Upper lobe of right lung (tissue), 1 donor: ENCODE results near the gene LCE2A. TPM values are rescaled to one million over a fixed set of nuclear protein-coding genes. Genes with fewer than 3 reads are reported as not detected.
"Not testable (repeated sequence)": the region's sequence is repeated elsewhere in the genome, so short reads cannot be mapped to it uniquely, and the experiment has no call there.

ENCODE experiments used
- ATAC-seq: fragments of 200-7000 bp; cut with Tn5 transposase; one replicate; pipeline ENCODE4 v1.9.1; 2020; ENCODE audit warnings: mild to moderate bottlenecking, moderate library complexity
- DNase-seq: peaks from one replicate; pipeline ENCODE4 v3.0.0-alpha.2; 2020
- H3K27ac ChIP-seq: fragments of 200-600 bp; one replicate; pipeline ENCODE4 v1.8.0; 2022
- H3K27me3 ChIP-seq: fragments of 200-600 bp; one replicate; pipeline ENCODE4 v1.8.0; 2022; ENCODE audit warnings: mild to moderate bottlenecking
- H3K36me3 ChIP-seq: fragments of 200-600 bp; one replicate; pipeline ENCODE4 v1.8.0; 2022
- H3K4me1 ChIP-seq: fragments of 200-600 bp; one replicate; pipeline ENCODE4 v1.8.0; 2022
- H3K4me3 ChIP-seq: fragments of 200-600 bp; one replicate; pipeline ENCODE4 v1.8.0; 2022; ENCODE audit warnings: mild to moderate bottlenecking
- H3K9me3 ChIP-seq: fragments of 200-600 bp; one replicate; pipeline ENCODE4 v1.8.0; 2022
- intact Hi-C: fragments of 100-400 bp; cut with DNase I; formaldehyde crosslinking; loops from one replicate; pipeline ENCODE4 v1.11.0; 2022
- total RNA-seq: library from RNA; stranded (reverse); fragmentation: NEBNext Ultra II Directional; extraction: Animal tissue kit (Norgen Biotek cat#: 25700); gene quantifications from one replicate; pipeline ENCODE4 v1.2.1, GENCODE V29; 2021
- TF ChIP-seq, protein P1 (sequence below): fragments of 200-600 bp; IDR thresholded peaks from one replicate; pipeline ENCODE4 v1.8.0; 2022; ENCODE audit warnings: antibody characterized with exemption
- donor health status: DM: no; HTN: yes; CAD: no; lungs with severe emphysema.

LCE2A gene
- total RNA-seq, 1 donor from 2014 or later = not detected

DNA sequence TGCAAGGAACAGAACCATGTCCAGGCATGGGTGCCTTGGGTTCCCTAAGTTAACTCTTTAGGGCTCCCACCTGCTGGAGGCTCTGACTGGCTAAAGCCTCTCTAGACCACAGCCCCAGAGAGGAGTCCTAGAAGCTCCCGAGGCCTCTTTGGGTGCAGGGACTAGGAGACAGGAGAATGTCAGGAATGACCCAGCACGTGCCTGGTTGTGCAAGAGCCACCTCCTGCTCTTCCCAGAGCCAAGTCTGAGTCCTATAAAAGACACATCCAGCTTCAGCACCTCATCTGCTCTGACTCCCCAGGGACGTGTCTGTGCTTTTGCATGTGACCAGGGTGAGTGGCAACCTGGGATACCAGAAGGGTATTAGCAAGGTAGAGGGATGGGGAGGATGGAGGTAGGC lies 35.0 kb upstream of the LCE2A start, which contains the start of gene LCE2D:
LCE2D (plus strand) TSS at position 283 of the 400 bp plus-strand sequence. CDS start 726 bp downstream, outside the sequence.
- DNase-seq (no peak), ATAC-seq (no peak)
- no peak within 1 kb of the TSS for H3K27ac ChIP-seq
- peaks cover 4% of the 10 kb centered on the region for H3K27me3 ChIP-seq
- TF ChIP-seq, protein P1, sequence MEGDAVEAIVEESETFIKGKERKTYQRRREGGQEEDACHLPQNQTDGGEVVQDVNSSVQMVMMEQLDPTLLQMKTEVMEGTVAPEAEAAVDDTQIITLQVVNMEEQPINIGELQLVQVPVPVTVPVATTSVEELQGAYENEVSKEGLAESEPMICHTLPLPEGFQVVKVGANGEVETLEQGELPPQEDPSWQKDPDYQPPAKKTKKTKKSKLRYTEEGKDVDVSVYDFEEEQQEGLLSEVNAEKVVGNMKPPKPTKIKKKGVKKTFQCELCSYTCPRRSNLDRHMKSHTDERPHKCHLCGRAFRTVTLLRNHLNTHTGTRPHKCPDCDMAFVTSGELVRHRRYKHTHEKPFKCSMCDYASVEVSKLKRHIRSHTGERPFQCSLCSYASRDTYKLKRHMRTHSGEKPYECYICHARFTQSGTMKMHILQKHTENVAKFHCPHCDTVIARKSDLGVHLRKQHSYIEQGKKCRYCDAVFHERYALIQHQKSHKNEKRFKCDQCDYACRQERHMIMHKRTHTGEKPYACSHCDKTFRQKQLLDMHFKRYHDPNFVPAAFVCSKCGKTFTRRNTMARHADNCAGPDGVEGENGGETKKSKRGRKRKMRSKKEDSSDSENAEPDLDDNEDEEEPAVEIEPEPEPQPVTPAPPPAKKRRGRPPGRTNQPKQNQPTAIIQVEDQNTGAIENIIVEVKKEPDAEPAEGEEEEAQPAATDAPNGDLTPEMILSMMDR = no peak
- no peaks in the 10 kb centered on the region for H3K4me1 ChIP-seq
- H3K9me3 ChIP-seq = no peaks in the 10 kb centered on the region
- intact Hi-C loops = no loop called here
- no peak within 1 kb of the TSS for H3K4me3 ChIP-seq
- no peaks in the 10 kb centered on the region for H3K36me3 ChIP-seq

DNA sequence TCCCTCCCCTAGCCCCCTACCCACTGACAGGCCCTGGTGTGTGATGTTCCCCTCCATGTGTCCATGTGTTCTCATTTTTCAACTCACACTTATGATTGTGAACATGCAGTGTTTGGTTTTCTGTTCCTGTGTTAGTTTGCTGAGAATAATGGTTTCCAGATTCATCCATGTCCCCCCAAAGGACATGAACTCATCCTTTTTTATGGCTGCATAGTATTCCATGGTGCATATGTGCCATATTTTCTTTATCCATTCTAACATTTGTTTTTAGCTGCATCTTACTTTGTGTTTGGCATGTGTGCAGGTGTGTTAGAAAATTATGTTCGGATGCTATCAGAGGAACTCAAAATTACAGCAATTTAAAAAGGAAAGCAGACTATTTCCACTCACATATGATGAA lies 32.0 kb upstream of the LCE2A start:
- ATAC-seq, intact Hi-C loops, H3K27me3 ChIP-seq: not testable (repeated sequence)

DNA sequence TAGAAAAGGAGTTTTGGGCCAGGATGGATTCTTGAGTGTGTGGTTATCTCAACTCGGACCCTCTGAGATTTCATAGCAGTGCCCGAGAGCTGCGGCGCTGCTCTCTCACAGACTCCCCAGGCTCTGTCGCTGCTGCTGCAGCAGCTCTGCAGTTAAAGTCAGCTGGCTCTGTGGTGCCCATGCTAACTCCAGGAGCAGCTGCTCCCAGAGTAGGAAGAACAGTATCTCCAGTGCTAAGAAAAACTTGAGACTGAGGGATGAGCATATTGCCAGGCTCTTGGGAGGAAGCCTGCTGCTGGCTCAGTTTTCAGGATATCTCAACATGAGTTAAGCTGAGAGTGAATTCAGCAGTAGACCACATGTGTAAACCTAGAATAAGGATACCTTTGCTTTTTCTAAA lies 30.5 kb upstream of the LCE2A start:
- no peak overlapping the region for H3K4me3 ChIP-seq
- H3K36me3 ChIP-seq = no peaks in the 10 kb centered on the region
- H3K4me1 ChIP-seq = no peaks in the 10 kb centered on the region
- no peak for DNase-seq
- TF ChIP-seq, protein P1 = no peak
- intact Hi-C loops = no loop called here
- ATAC-seq = no peak
- H3K27ac ChIP-seq = no peak overlapping the region
- H3K27me3 ChIP-seq = peaks cover 4% of the 10 kb centered on the region
- H3K9me3 ChIP-seq = no peaks in the 10 kb centered on the region

More for the DNA sequence above, 32.0 kb upstream of the LCE2A start:
- not testable (repeated sequence) for H3K9me3 ChIP-seq, H3K27ac ChIP-seq, H3K36me3 ChIP-seq, DNase-seq, H3K4me1 ChIP-seq, H3K4me3 ChIP-seq

DNA sequence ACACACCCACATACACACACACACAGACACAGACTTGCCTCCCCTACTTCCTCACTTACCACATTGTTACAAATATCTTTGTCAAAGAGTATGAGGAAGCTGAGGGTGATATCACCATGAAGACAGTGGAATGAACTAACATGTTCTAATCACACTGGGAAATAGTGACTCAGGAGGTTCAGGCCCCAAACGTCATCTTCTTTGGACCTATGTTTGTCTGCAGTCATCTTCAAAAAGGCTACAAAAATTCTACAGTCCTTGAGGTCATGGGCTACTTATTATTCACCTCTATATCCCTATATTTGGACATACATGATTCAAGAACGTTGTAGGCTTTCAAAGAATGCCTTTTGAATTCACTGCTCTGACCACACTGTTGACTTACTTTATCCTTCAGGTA lies 25.1 kb upstream of the LCE2A start:
- H3K27ac ChIP-seq = no peak overlapping the region
- H3K9me3 ChIP-seq = no peaks in the 10 kb centered on the region
- peaks cover 4% of the 10 kb centered on the region for H3K27me3 ChIP-seq
- H3K4me3 ChIP-seq = no peak overlapping the region
- no peak for DNase-seq
- TF ChIP-seq, protein P1 = no peak
- H3K36me3 ChIP-seq = no peaks in the 10 kb centered on the region
- intact Hi-C loops = no loop called here
- H3K4me1 ChIP-seq = no peaks in the 10 kb centered on the region
- ATAC-seq = no peak

DNA sequence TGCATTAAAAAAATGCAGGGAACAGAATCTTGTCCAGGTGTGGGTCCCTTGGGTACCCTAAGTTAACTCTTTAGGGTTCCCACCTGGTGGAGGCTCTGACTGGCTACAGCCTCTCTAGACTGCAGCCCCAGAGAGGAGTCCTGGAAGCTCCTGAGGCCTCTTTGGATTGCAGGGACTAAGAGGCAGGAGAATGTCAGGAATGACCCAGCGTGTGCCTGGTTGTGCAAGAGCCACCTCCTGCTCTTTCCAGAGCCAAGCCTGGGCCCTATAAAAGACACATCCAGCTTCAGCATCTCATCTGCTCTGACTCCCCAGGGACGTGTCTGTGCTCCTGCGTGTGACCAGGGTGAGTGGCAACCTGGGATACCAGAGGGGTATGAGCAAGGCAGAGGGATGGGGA lies 23.2 kb upstream of the LCE2A start, which contains the start of gene LCE2C:
LCE2C (plus strand) TSS at position 297 of the 400 bp plus-strand sequence. CDS start 737 bp downstream, outside the sequence.
- H3K4me1 ChIP-seq, ATAC-seq, H3K9me3 ChIP-seq, H3K27ac ChIP-seq, DNase-seq, H3K4me3 ChIP-seq, H3K27me3 ChIP-seq, intact Hi-C loops, H3K36me3 ChIP-seq: not testable (repeated sequence)

DNA sequence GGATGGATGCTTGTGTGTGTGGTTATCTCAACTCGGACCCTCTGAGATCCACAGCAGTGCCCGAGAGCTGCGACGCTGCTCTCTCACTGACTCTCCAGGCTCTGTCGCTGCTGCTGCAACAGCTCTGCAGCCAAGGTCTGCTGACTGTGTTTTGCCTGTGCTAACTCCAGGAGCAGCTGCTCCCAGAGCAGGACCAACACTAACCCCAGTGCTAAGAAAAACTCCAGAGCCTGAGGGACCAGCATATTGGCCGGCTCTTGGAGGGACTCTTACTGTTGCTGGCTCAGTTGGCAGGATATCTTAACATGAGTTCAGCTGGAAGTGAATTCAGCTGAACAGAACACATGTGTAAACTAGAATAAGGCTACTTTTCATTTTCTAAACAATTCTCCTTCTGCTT lies 18.7 kb upstream of the LCE2A start:
- Histone ChIP-seq H3K27me3 (peaks cover 4% of the 10 kb centered on the region), H3K27ac (no peak overlapping the region), H3K4me3 (no peak overlapping the region), H3K9me3 (no peaks in the 10 kb centered on the region), H3K36me3 (no peaks in the 10 kb centered on the region), H3K4me1 (no peaks in the 10 kb centered on the region)
- ATAC-seq = no peak
- DNase-seq = no peak
- intact Hi-C loops = no loop called here
- TF ChIP-seq, protein P1 = no peak

DNA sequence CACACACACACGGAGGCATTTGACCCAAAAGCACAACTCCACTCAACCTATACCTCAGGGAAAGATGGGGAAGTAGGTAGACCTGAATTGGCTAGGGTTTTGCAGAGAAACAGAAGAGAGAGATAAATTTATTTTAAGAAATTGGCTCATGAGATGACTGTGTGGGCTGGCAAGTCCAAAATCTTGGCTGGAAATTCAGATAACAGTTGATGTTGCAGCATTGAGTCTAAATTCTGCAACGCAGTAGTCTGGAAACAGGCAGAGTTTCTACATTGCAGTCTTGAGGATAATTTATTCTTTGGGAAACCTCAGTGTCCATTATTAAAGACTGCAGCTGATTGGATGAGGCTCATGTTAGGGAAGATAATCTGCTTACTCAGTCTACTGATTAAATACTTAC lies 16.5 kb upstream of the LCE2A start:
- TF ChIP-seq, protein P1 = no peak
- H3K27ac ChIP-seq = no peak overlapping the region
- no peaks in the 10 kb centered on the region for H3K4me1 ChIP-seq
- ATAC-seq = no peak
- peaks cover 4% of the 10 kb centered on the region for H3K27me3 ChIP-seq
- H3K4me3 ChIP-seq = no peak overlapping the region
- no peaks in the 10 kb centered on the region for H3K9me3 ChIP-seq
- no peaks in the 10 kb centered on the region for H3K36me3 ChIP-seq
- intact Hi-C loops = no loop called here
- DNase-seq = no peak
